OCI-LY7 (cell line): ENCODE measurements around the gene FRMD7. TPM values are rescaled to one million over a fixed set of nuclear protein-coding genes. Genes with fewer than 3 reads are reported as not detected.

ENCODE experiments used
- BruUV-seq: library from RNA; stranded (reverse); fragments of 400-500 nt; replicated peaks from 2 replicates; lab custom pipeline; 2021; lab: Mats Ljungman, UMichigan
- CTCF ChIA-PET: fragments of 300-600 bp; sonication (Branson Sonifier 250); formaldehyde crosslinking; loops from one replicate; lab custom pipeline; 2022; ENCODE audit warnings: antibody characterized with exemption; ENCODE audit not compliant: unreplicated experiment; lab: Charles Lee
- POLR2A ChIA-PET: fragments of 300-600 bp; sonication (Branson Sonifier 250); formaldehyde crosslinking; loops from one replicate; lab custom pipeline; 2022; ENCODE audit warnings: antibody characterized with exemption; lab: Charles Lee
- DNase-seq: peaks from one replicate; pipeline ENCODE4 v3.0.0-alpha.2; 2015; ENCODE audit warnings: low spot score
- H2AFZ ChIP-seq: fragments of 200-600 bp; sonication (generic), shearing (Covaris generic); 2 replicates; pipeline ENCODE4 v1.6.1; 2014; ENCODE audit warnings: mild to moderate bottlenecking, antibody characterized with exemption, low read length, moderate library complexity
- H3K27ac ChIP-seq: fragments of 200-600 bp; sonication (generic); 2 replicates; pipeline ENCODE4 v1.5.1; 2014; ENCODE audit warnings: mixed run types, low read depth, mild to moderate bottlenecking, moderate library complexity, low read length, inconsistent platforms; ENCODE audit not compliant: poor library complexity, severe bottlenecking
- H3K36me3 ChIP-seq: fragments of 200-600 bp; sonication (generic); 2 replicates; pipeline ENCODE4 v1.6.1; 2014; ENCODE audit warnings: mild to moderate bottlenecking, antibody characterized with exemption, low read length, moderate library complexity, mixed read lengths; ENCODE audit not compliant: insufficient read depth
- H3K4me1 ChIP-seq: fragments of 200-600 bp; sonication (generic); 2 replicates; pipeline ENCODE4 v1.5.1; 2014; ENCODE audit warnings: mild to moderate bottlenecking, low read length; ENCODE audit not compliant: insufficient read depth, poor library complexity, severe bottlenecking
- H3K4me2 ChIP-seq: fragments of 200-600 bp; sonication (generic); 2 replicates; pipeline ENCODE4 v1.6.1; 2014; ENCODE audit warnings: mild to moderate bottlenecking, low read length
- H3K4me3 ChIP-seq: fragments of 200-600 bp; sonication (generic); 2 replicates; pipeline ENCODE4 v1.5.1; 2014; ENCODE audit warnings: mild to moderate bottlenecking, low read depth, low read length; ENCODE audit not compliant: poor library complexity, severe bottlenecking
- H3K79me2 ChIP-seq: fragments of 200-600 bp; sonication (generic); 2 replicates; pipeline ENCODE4 v1.6.1; 2016; ENCODE audit warnings: low read depth, mild to moderate bottlenecking, low read length, moderate library complexity, mixed read lengths; ENCODE audit not compliant: insufficient read depth
- H3K9me2 ChIP-seq: fragments of 200-600 bp; sonication (generic); 2 replicates; pipeline ENCODE4 v1.6.1; 2016; ENCODE audit warnings: mild to moderate bottlenecking, low read length, mixed read lengths; ENCODE audit not compliant: insufficient read depth
- H3K9me3 ChIP-seq: fragments of 200-600 bp; sonication (generic); 2 replicates; pipeline ENCODE4 v1.6.1; 2014; ENCODE audit warnings: mild to moderate bottlenecking, mixed run types, low read length, mixed read lengths
- H4K20me1 ChIP-seq: fragments of 200-600 bp; sonication (generic); 2 replicates; pipeline ENCODE4 v1.6.1; 2014; ENCODE audit warnings: mild to moderate bottlenecking, antibody characterized with exemption, low read length, moderate library complexity, mixed read lengths; ENCODE audit not compliant: insufficient read depth
- EZH2phosphoT487 ChIP-seq: fragments of 200-600 bp; sonication (generic); IDR thresholded peaks from 2 replicates; pipeline ENCODE4 v1.6.1; 2018; ENCODE audit warnings: low read depth, borderline replicate concordance, mild to moderate bottlenecking, mixed run types, antibody characterized with exemption, low read length, moderate library complexity, mixed read lengths
- intact Hi-C: fragments of 100-400 bp; cut with micrococcal nuclease; formaldehyde crosslinking; loops from one replicate; pipeline ENCODE4 v1.10.0; 2022; ENCODE audit not compliant: unreplicated experiment
- total RNA-seq, 2 experiments: library from RNA; depleted of rRNA in 1 of 2; stranded (reverse); fragments of >200 nt in 1 of 2; shearing (Covaris generic) in 1 of 2; gene quantifications; 2 replicates each; pipeline ENCODE4 v1.2.3, GENCODE V29; 2014 to 2022
- TF ChIP-seq, protein P1 (sequence below): fragments of 200-600 bp; sonication (generic); conservative IDR thresholded peaks from 2 replicates; pipeline ENCODE4 v1.5.1; 2014; ENCODE audit warnings: mild to moderate bottlenecking, antibody characterized with exemption, low read length, moderate library complexity, mixed read lengths

FRMD7 gene
- total RNA-seq, 2 experiments from 2014 or later = not detected

DNA sequence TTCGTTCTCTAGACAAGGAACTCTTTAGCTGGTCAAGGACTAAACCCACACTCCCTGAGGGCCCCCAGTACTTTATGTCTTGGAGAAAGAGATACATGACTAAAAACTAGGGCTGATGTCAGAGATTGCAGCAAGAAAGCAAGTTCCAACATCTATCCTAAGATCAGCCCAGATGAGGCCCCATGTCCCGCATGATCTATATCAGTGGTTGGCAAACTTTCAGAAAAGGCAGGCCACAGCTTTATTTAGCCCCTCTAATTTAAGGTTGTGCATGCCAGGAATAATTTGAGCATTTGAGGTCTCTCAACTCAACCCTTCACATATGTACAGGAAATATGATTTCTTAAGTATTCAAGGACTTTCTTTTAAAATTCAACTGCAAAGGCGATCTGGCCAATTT lies 44.1 kb upstream of the FRMD7 start:
- ChIA-PET CTCF (no interaction called here), POLR2A (no interaction called here)
- Histone ChIP-seq H3K27ac (no peak overlapping the region), H3K36me3 (no peaks in the 10 kb centered on the region), H3K79me2 (no peaks in the 10 kb centered on the region), H3K4me1 (no peaks in the 10 kb centered on the region), H4K20me1 (no peaks in the 10 kb centered on the region), H3K4me2 (no peak overlapping the region), H3K9me2 (no peaks in the 10 kb centered on the region), H2AFZ (no peak overlapping the region), H3K4me3 (no peak overlapping the region), H3K9me3 (no peaks in the 10 kb centered on the region)
- TF ChIP-seq, protein P1, sequence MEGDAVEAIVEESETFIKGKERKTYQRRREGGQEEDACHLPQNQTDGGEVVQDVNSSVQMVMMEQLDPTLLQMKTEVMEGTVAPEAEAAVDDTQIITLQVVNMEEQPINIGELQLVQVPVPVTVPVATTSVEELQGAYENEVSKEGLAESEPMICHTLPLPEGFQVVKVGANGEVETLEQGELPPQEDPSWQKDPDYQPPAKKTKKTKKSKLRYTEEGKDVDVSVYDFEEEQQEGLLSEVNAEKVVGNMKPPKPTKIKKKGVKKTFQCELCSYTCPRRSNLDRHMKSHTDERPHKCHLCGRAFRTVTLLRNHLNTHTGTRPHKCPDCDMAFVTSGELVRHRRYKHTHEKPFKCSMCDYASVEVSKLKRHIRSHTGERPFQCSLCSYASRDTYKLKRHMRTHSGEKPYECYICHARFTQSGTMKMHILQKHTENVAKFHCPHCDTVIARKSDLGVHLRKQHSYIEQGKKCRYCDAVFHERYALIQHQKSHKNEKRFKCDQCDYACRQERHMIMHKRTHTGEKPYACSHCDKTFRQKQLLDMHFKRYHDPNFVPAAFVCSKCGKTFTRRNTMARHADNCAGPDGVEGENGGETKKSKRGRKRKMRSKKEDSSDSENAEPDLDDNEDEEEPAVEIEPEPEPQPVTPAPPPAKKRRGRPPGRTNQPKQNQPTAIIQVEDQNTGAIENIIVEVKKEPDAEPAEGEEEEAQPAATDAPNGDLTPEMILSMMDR = no peak
- TF ChIP-seq EZH2phosphoT487 = no peak
- intact Hi-C loops = no loop called here
- DNase-seq = no peak
- no TSS peak for BruUV-seq

DNA sequence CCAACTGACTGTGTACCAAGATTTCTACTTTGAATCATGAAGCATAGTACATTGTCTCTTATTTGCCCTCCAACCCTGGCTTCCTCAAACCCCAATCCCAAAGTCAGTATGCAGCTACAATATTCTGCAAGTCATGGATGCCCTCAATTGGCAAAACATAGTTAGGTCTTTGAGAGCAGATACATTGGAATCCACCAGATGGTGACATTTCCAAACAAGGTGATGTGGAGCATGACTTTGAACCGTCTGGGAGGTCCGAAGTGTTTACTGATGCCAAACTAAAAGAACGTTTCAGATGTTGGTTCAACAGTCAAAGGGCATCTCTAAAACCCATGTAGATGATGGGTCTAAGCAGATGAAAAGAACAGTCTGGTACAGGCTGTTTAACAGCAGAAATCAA lies 43.7 kb upstream of the FRMD7 start:
- intact Hi-C loops = no loop called here
- Histone ChIP-seq H2AFZ (no peak overlapping the region), H3K9me3 (no peaks in the 10 kb centered on the region), H3K36me3 (no peaks in the 10 kb centered on the region), H3K27ac (no peak overlapping the region), H3K4me2 (no peak overlapping the region), H3K9me2 (no peaks in the 10 kb centered on the region), H4K20me1 (no peaks in the 10 kb centered on the region), H3K4me1 (no peaks in the 10 kb centered on the region), H3K79me2 (no peaks in the 10 kb centered on the region), H3K4me3 (no peak overlapping the region)
- CTCF ChIA-PET = no interaction called here
- no TSS peak for BruUV-seq
- POLR2A ChIA-PET = no interaction called here
- peak; percentile 0 for DNase-seq
- no peak for TF ChIP-seq EZH2phosphoT487
- TF ChIP-seq, protein P1 = no peak

GRCh38 chrX:132169554-132169953 lies 41.7 kb upstream of the FRMD7 start:
- Histone ChIP-seq H4K20me1 (no peaks in the 10 kb centered on the region), H3K4me1 (no peaks in the 10 kb centered on the region), H3K36me3 (no peaks in the 10 kb centered on the region), H3K79me2 (no peaks in the 10 kb centered on the region), H2AFZ (no peak overlapping the region), H3K4me2 (no peak overlapping the region), H3K9me3 (no peaks in the 10 kb centered on the region), H3K4me3 (no peak overlapping the region), H3K9me2 (no peaks in the 10 kb centered on the region), H3K27ac (no peak overlapping the region)
- no peak for DNase-seq
- no TSS peak for BruUV-seq
- ChIA-PET CTCF (no interaction called here), POLR2A (no interaction called here)
- intact Hi-C loops = no loop called here
- TF ChIP-seq EZH2phosphoT487 = no peak
- TF ChIP-seq, protein P1 = no peak
